IgD-negative memory B cell (primary cell): ENCODE data around the gene FBXW11. TPM values are rescaled to one million over a fixed set of nuclear protein-coding genes. Genes with fewer than 3 reads are reported as not detected.
"Not testable (repeated sequence)": the region's sequence is repeated elsewhere in the genome, so short reads cannot be mapped to it uniquely, and the experiment has no call there.

Source experiments
- H3K27ac Mint-ChIP-seq, 3 donors: one replicate each; pipeline ENCODE4 v1.8.0; 2020 to 2022; ENCODE audit warnings: mild to moderate bottlenecking in 3 of 3, mixed read lengths in 3 of 3, moderate library complexity in 1 of 3
- H3K27me3 Mint-ChIP-seq: one replicate; pipeline ENCODE4 v1.8.0; 2021; ENCODE audit warnings: mixed read lengths
- H3K36me3 Mint-ChIP-seq: one replicate; pipeline ENCODE4 v1.8.0; 2020; ENCODE audit warnings: mild to moderate bottlenecking, mixed read lengths
- H3K4me1 Mint-ChIP-seq, 3 donors: one replicate each; pipeline ENCODE4 v1.8.0; 2020 to 2022; ENCODE audit warnings: mixed read lengths in 3 of 3, mild to moderate bottlenecking in 1 of 3
- H3K4me3 Mint-ChIP-seq, 4 donors: one replicate each; pipeline ENCODE4 v1.8.0; 2020 to 2022; ENCODE audit warnings: mild to moderate bottlenecking in 4 of 4, mixed read lengths in 4 of 4, moderate library complexity in 3 of 4
- H3K9me3 Mint-ChIP-seq, 3 donors: one replicate each; pipeline ENCODE4 v1.8.0; 2020 to 2021; ENCODE audit warnings: mixed read lengths in 3 of 3, mild to moderate bottlenecking in 1 of 3
- polyA plus RNA-seq: library from polyadenylated mRNA; unstranded; fragments of 300-500 nt; fragmentation: Illumina TruSeq; gene quantifications from one replicate; pipeline ENCODE4 v1.2.3, GENCODE V29; 2021

FBXW11 gene
- polyA plus RNA-seq, 1 donor from 2014 or later, result 31.0 TPM

- Mint-ChIP-seq H3K9me3 (no peaks in the 10 kb centered on the region), H3K4me1 (peaks cover 42 to 60% (median 46%) of the 10 kb centered on the region in 3 donors), H3K4me3 (peak overlapping the region in 1 of 4 donors; percentile 65), H3K36me3 (peaks cover 12% of the 10 kb centered on the region), H3K27ac (no peak overlapping the region), H3K27me3 (no peaks in the 10 kb centered on the region)
These were observed 61.4 kb downstream of the FBXW11 start for GRCh38 chr5:171945066-171945465.

- H3K27me3 Mint-ChIP-seq, H3K9me3 Mint-ChIP-seq, H3K27ac Mint-ChIP-seq, H3K36me3 Mint-ChIP-seq: not testable (repeated sequence)
- Mint-ChIP-seq H3K4me3 (peak overlapping the region in 1 of 4 donors; percentile 50), H3K4me1 (peaks cover 35 to 52% (median 40%) of the 10 kb centered on the region in 3 donors)
These were observed 64.3 kb downstream of the FBXW11 start for GRCh38 chr5:171942112-171942516.

DNA sequence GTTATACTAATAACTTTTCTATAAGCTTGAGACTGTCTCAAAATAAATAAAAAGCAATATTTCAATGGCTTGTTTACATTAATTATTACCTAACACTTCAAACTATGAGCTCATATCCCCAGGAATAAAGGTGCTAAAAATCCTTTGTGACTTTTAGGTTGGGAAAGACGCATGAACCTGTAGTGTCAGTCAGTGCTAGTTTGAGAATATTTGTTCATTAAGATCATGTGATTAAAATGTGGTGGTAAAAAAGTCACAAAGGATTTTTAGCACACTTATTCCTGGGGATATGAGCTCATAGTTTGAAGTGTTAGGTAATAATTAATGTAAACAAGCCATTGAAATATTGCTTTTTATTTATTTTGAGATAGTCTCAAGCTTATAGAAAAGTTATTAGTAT, 64.8 kb downstream of the FBXW11 start:
- H3K4me1 Mint-ChIP-seq, result peaks cover 37 to 56% (median 44%) of the 10 kb centered on the region in 3 donors
- H3K9me3 Mint-ChIP-seq, H3K27ac Mint-ChIP-seq, H3K27me3 Mint-ChIP-seq, H3K4me3 Mint-ChIP-seq, H3K36me3 Mint-ChIP-seq: not testable (repeated sequence)

- Mint-ChIP-seq H3K4me1 (peaks cover 36 to 55% (median 44%) of the 10 kb centered on the region in 3 donors), H3K36me3 (peaks cover 11% of the 10 kb centered on the region)
- not testable (repeated sequence) for H3K9me3 Mint-ChIP-seq, H3K4me3 Mint-ChIP-seq, H3K27ac Mint-ChIP-seq, H3K27me3 Mint-ChIP-seq
These were observed 65.2 kb downstream of the FBXW11 start for GRCh38 chr5:171941275-171941674.

- H3K36me3 Mint-ChIP-seq, result peaks cover 9% of the 10 kb centered on the region
- H3K9me3 Mint-ChIP-seq, result no peaks in the 10 kb centered on the region
- H3K27ac Mint-ChIP-seq, result peak overlapping the region in 2 of 3 donors; percentile 85 to 92
- peak overlapping the region in 1 of 4 donors; percentile 43 for H3K4me3 Mint-ChIP-seq
- H3K4me1 Mint-ChIP-seq, result peaks cover 31 to 42% (median 36%) of the 10 kb centered on the region in 3 donors
- H3K27me3 Mint-ChIP-seq, result no peaks in the 10 kb centered on the region
These were observed 66.5 kb downstream of the FBXW11 start for GRCh38 chr5:171939951-171940350.

DNA sequence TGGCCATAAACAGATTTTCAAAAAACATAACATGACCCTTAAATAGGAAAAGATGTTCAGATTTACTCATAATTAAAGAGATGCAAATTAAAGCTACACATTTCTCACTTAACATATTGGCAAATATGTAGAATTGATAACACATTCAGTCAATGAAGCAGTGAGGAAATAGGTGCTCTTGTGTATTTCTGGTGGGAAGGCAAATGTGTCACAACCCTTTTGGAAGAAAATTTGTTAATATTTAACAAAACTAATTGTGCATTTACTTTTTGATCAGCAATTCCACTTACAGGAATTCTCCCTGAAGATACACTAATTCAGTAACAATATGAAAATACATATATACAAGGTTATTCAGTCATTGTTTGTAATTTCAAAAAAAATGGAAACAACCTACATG, 68.1 kb downstream of the FBXW11 start:
- Mint-ChIP-seq H3K9me3 (peaks cover 0 to 3% (median 0%) of the 10 kb centered on the region in 3 donors), H3K27ac (peak overlapping the region in 2 of 3 donors; percentile 23 to 32), H3K4me3 (no peak overlapping the region)

DNA sequence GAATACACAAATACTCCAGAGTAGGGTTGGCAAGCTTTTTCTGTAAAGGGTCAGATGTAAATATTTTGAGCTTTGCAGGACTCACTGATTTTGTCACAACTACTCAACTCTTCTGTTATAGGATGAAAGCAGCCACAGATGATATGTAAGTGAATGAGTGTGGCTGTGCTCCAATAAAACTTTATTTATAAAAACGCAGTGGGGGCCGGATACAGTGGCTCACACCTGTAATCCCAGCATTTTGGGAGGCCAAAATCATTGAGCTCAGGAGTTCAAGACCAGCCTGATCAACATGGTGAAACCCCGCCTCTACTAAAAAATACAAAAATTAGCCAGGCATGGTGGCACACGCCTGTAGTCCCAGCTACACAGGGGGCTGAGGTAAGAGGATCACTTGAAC, 69.1 kb downstream of the FBXW11 start:
- Mint-ChIP-seq H3K36me3 (peaks cover 5% of the 10 kb centered on the region), H3K4me1 (peaks cover 25 to 42% (median 31%) of the 10 kb centered on the region in 3 donors), H3K9me3 (peaks cover 0 to 3% (median 0%) of the 10 kb centered on the region in 3 donors), H3K27ac (peak overlapping the region in 1 of 3 donors; percentile 16), H3K4me3 (no peak overlapping the region), H3K27me3 (no peaks in the 10 kb centered on the region)

More for the DNA sequence above, 68.1 kb downstream of the FBXW11 start:
- H3K36me3 Mint-ChIP-seq, result peaks cover 3% of the 10 kb centered on the region
- H3K27me3 Mint-ChIP-seq, result no peaks in the 10 kb centered on the region
- peaks cover 29 to 43% (median 32%) of the 10 kb centered on the region in 3 donors for H3K4me1 Mint-ChIP-seq

DNA sequence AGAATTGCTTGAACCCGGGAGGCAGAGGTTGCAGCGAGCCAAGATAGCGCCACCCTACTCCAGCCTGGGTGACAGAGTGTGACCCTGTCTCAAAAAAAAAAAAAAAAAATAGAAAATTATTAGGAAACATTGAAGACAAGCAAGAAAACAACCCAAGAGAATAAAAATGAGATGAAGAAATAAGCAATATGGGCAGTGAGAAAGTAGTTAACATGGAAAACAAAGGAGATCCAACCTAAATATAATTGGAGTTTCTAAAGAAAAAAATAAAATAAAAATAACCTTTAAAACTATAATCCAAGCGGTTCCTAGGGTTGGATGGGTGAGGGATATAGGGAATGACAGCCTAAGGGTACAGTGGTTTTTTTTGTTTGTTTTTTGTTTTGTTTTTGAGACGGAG, 71.9 kb downstream of the FBXW11 start:
- Mint-ChIP-seq H3K27me3 (no peaks in the 10 kb centered on the region), H3K36me3 (peaks cover 5% of the 10 kb centered on the region), H3K4me1 (peaks cover 34 to 50% (median 35%) of the 10 kb centered on the region in 3 donors), H3K27ac (no peak overlapping the region), H3K4me3 (peak overlapping the region in 1 of 4 donors; percentile 51), H3K9me3 (peaks cover 0 to 3% (median 0%) of the 10 kb centered on the region in 3 donors)

GRCh38 chr5:171931163-171931562, 75.3 kb downstream of the FBXW11 start:
- H3K27me3 Mint-ChIP-seq, result no peaks in the 10 kb centered on the region
- H3K9me3 Mint-ChIP-seq, result peaks cover 0 to 3% (median 0%) of the 10 kb centered on the region in 3 donors
- H3K27ac Mint-ChIP-seq, result peak overlapping the region in 1 of 3 donors; percentile 62
- H3K4me3 Mint-ChIP-seq, result no peak overlapping the region
- peaks cover 5% of the 10 kb centered on the region for H3K36me3 Mint-ChIP-seq
- peaks cover 38 to 59% (median 50%) of the 10 kb centered on the region in 3 donors for H3K4me1 Mint-ChIP-seq

DNA sequence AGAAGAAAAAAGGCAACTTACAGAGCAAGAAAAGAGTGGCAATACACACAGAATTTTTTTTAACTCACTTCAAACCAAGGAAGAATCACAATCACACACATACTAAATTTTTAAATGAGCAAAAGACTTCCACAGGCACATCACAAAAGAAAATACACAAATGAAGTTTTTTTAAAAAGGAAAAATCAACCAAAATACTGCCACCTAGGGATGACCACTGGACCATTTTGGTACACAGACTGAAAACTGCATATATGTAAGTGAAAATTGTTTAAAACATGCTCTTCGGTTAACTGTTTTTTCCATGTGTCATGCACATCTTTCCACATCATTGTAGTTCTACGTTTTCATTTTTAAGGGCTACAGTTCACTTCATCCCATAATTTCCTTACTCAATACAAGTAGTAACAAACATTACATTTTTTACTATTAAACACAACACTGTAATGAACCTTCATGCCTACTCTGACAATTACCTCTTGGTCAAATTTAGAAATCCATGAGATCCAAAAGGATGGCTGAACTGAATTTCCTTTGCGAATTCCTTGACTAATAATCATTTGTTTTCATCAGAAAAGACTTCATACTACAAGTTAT, 79.0 kb downstream of the FBXW11 start:
- Mint-ChIP-seq H3K4me3 (peak overlapping the region in 1 of 4 donors; percentile 10), H3K27me3 (no peaks in the 10 kb centered on the region), H3K4me1 (peaks cover 36 to 54% (median 52%) of the 10 kb centered on the region in 3 donors), H3K27ac (no peak overlapping the region), H3K36me3 (peaks cover 4% of the 10 kb centered on the region), H3K9me3 (no peaks in the 10 kb centered on the region)

DNA sequence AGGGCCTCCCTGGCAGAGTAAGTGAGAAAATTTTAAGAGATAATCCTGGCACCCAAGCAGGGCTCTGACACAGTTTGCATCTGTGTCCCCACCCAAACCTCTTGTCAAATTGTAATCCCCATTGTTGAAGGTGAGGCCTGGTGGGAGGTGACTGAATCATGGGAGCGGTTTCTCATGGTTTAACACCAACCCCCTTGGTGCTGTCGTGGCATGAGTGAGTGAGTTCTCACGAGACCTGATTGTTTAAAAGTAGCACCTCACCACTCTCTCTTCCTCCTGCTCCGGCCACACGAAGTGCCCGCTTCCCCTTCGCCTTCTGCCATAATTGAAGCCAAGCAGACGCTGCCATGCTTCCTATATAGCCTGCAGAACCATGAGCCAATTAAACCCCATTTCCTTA, 80.1 kb downstream of the FBXW11 start:
- H3K4me1 Mint-ChIP-seq, result peaks cover 35 to 58% (median 54%) of the 10 kb centered on the region in 3 donors
- peaks cover 4% of the 10 kb centered on the region for H3K36me3 Mint-ChIP-seq
- peak overlapping the region in 2 of 4 donors; percentile 63 to 92 for H3K4me3 Mint-ChIP-seq
- H3K9me3 Mint-ChIP-seq, result no peaks in the 10 kb centered on the region
- H3K27me3 Mint-ChIP-seq, result no peaks in the 10 kb centered on the region
- H3K27ac Mint-ChIP-seq, result peak overlapping the region; percentile 8 to 33 (median 14)

GRCh38 chr5:171924493-171925122, 81.8 kb downstream of the FBXW11 start:
- Mint-ChIP-seq H3K4me3 (peak overlapping the region in 1 of 4 donors; percentile 45), H3K36me3 (peaks cover 4% of the 10 kb centered on the region), H3K27me3 (no peaks in the 10 kb centered on the region), H3K4me1 (peaks cover 40 to 51% (median 49%) of the 10 kb centered on the region in 3 donors), H3K27ac (peak overlapping the region in 1 of 3 donors; percentile 89), H3K9me3 (no peaks in the 10 kb centered on the region)

GRCh38 chr5:171920765-171921391, 85.6 kb downstream of the FBXW11 start:
- Mint-ChIP-seq H3K4me3 (no peak overlapping the region), H3K9me3 (no peaks in the 10 kb centered on the region), H3K36me3 (peaks cover 1% of the 10 kb centered on the region), H3K27ac (peak overlapping the region in 2 of 3 donors; percentile 3 to 8), H3K27me3 (no peaks in the 10 kb centered on the region), H3K4me1 (peaks cover 35 to 51% (median 49%) of the 10 kb centered on the region in 3 donors)

DNA sequence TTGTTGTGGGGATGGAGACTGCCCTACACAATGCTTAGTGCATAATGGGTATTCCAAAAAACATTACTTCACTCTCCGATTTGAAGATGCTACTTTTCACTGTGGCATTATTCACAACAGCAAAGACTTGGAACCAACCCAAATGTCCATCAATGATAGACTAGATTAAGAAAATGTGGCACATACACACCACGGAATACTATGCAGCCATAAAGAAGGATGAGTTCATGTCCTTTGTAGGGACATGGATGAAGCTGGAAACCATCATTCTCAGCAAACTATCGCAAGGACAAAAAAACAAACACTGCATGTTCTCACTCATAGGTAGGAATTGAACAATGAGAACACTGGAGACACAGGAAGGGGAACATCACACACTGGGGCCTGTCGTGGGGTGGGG, 90.7 kb downstream of the FBXW11 start:
- H3K27ac Mint-ChIP-seq, H3K27me3 Mint-ChIP-seq, H3K36me3 Mint-ChIP-seq, H3K9me3 Mint-ChIP-seq, H3K4me3 Mint-ChIP-seq: not testable (repeated sequence)
- peaks cover 46 to 68% (median 56%) of the 10 kb centered on the region in 3 donors for H3K4me1 Mint-ChIP-seq

- H3K4me3 Mint-ChIP-seq, result no peak overlapping the region
- no peaks in the 10 kb centered on the region for H3K9me3 Mint-ChIP-seq
- peaks cover 43 to 67% (median 54%) of the 10 kb centered on the region in 3 donors for H3K4me1 Mint-ChIP-seq
- H3K36me3 Mint-ChIP-seq, result peaks cover 3% of the 10 kb centered on the region
- no peaks in the 10 kb centered on the region for H3K27me3 Mint-ChIP-seq
- peak overlapping the region; percentile 2 to 37 (median 29) for H3K27ac Mint-ChIP-seq
These were observed 91.6 kb downstream of the FBXW11 start for GRCh38 chr5:171914726-171915338.
